HFF-Myc (cell line): Measurements from ENCODE around the gene LAG3.

Source experiments
- DNase-seq: peaks from one replicate; pipeline ENCODE4 v3.0.0-alpha.2; 2011; ENCODE audit warnings: low read depth; ENCODE audit errors: extremely low read depth
- H3K4me3 ChIP-seq: replicated peaks from 2 replicates; pipeline ENCODE4 v1.5.1; 2011; ENCODE audit warnings: low read depth, mild to moderate bottlenecking, control low read depth, low read length
- CTCF ChIP-seq: IDR thresholded peaks from 2 replicates; pipeline ENCODE4 v1.5.1; 2012; ENCODE audit warnings: mild to moderate bottlenecking, low read depth, low read length, control low read depth; ENCODE audit errors: missing control alignments

The LAG3 gene

GRCh38 chr12:6788972-6789924, 16.9 kb downstream of the LAG3 start, which contains the start of gene CD4:
Gene CD4 (plus strand): TSS chr12:6789528. CDS start chr12:6800139, 10,611 bp downstream.
- no peak within 1 kb of the TSS for H3K4me3 ChIP-seq
- TF ChIP-seq CTCF, result no peak

GRCh38 chr12:6790496-6791150, 18.3 kb downstream of the LAG3 start:
- no peak for DNase-seq
- TF ChIP-seq CTCF, result no peak
- H3K4me3 ChIP-seq, result no peak overlapping the region

More at GRCh38 chr12:6788972-6789924, 16.9 kb downstream of the LAG3 start, which contains the start of gene CD4:
- DNase-seq, result no peak

DNA sequence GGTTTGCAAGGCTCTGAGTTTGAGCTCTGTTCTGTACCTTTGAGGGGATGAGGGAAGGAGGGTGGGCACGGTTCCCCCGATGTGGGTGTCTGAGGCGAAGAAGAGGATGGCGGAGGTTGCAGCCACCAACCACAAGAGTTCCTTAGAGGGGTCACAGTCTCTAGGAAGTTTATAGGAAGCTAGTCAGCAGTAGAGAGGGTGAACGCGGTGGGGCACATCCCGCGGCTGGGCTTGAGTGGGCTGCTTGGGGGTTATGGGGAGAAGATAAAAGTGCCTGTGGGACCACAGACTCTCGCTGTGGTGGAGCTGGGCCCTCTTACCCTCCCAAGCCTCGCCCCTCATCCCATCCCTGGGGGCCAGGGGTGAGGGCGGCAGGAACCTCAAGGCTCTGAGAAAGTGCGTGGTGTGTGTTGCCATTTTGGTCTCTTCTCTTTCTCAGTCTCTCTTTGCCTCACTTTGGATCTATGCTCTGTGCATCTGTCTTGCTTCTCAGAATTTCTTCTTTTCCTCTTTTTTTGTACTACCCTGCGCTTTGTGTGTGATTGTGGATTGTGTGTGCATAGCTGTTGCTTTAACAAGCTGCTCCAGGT, 19.7 kb downstream of the LAG3 start:
- TF ChIP-seq CTCF, result no peak
- no peak for DNase-seq
- H3K4me3 ChIP-seq, result no peak overlapping the region

DNA sequence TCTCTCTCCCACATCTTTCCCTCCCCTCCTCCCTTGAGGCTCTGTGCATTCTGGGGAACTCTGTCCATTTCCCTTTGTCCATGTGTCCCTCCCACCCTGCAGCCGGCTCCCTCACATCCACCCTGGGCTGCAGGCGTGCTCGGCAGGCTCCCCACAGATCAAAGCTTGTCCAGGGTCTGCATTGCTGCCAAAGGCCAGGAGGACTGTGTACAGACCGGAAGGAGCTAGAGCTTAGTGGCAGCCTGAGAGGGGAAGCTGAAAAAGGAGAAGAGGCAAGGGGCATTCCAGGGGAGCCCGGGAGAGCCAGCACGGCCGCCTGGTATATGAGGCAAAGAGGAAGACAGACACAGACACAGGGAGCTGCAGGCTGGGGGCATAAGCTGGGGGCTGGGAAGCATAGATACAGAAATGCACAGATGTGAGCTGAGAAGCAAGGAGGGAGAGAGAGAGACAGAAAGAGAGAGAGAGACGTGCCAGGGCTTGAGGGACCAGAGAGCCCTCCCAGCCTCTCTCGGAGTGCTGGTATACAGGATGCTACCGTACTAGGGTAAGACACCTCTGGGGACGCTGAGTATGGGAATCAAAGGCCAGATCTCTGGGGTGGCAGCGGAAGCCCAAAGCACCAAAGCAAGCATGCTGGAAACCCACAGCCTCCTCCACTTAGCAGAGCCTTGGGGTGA, 20.3 kb downstream of the LAG3 start:
- no peak for DNase-seq
- H3K4me3 ChIP-seq, result no peak overlapping the region
- no peak for TF ChIP-seq CTCF

DNA sequence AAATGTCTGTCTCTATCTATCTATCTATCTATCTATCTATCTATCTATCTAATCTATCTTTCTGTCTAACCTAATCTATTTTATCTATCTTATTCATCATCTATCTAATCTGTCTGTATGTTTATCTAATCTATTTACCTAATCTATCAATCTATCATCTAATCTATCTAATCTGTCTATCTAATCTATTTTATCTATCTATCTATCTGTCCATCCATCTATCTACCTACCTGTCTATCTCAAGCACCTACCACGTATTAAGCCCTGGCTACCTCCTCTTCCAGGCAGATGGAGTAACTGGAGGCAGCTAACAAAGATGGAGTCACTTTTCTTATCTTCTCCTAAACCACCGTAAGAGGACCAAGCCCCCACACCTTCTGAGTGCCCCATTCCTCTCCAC, 22.8 kb downstream of the LAG3 start:
- TF ChIP-seq CTCF, result no peak

GRCh38 chr12:6796576-6796975, 24.3 kb downstream of the LAG3 start:
- DNase-seq, result no peak
- no peak overlapping the region for H3K4me3 ChIP-seq
- TF ChIP-seq CTCF, result no peak

More for the DNA sequence above, 22.8 kb downstream of the LAG3 start:
- no peak for DNase-seq
- no peak overlapping the region for H3K4me3 ChIP-seq
